GM08714 (cell line): ENCODE results near the gene OR2F1.

Experiments
- H3K4me3 ChIP-seq: fragments of 200-500 bp; sonication (Bioruptor generic); 2 replicates; pipeline ENCODE4 v1.5.1; 2014; ENCODE audit warnings: mild to moderate bottlenecking, low read length, inconsistent platforms
- ZNF274 ChIP-seq: IDR thresholded peaks from 2 replicates; pipeline ENCODE4 v1.6.1; 2012; ENCODE audit warnings: mild to moderate bottlenecking, low read depth, low read length

OR2F1 gene

GRCh38 chr7:143978585-143978984 lies 23.9 kb downstream of the OR2F1 start:
- H3K4me3 ChIP-seq: no peak overlapping the region
- no peak for TF ChIP-seq ZNF274

- no peak for TF ChIP-seq ZNF274
- H3K4me3 ChIP-seq: no peak overlapping the region
These were observed 24.7 kb downstream of the OR2F1 start for GRCh38 chr7:143979359-143979758.

- no peak overlapping the region for H3K4me3 ChIP-seq
- TF ChIP-seq ZNF274: no peak
These were observed 25.4 kb downstream of the OR2F1 start for GRCh38 chr7:143979998-143980397.

- TF ChIP-seq ZNF274: no peak
These were observed 26.3 kb downstream of the OR2F1 start for GRCh38 chr7:143980746-143981510.

GRCh38 chr7:143983960-143984359 lies 29.3 kb downstream of the OR2F1 start:
- TF ChIP-seq ZNF274: no peak
- no peak overlapping the region for H3K4me3 ChIP-seq

More at GRCh38 chr7:143980746-143981510, 26.3 kb downstream of the OR2F1 start:
- no peak overlapping the region for H3K4me3 ChIP-seq

- no peak for TF ChIP-seq ZNF274
- H3K4me3 ChIP-seq: no peak overlapping the region
These were observed 32.9 kb downstream of the OR2F1 start for GRCh38 chr7:143987513-143987912.

GRCh38 chr7:143988976-143989745 lies 34.5 kb downstream of the OR2F1 start:
- no peak for TF ChIP-seq ZNF274
- H3K4me3 ChIP-seq: no peak overlapping the region

- no peak for TF ChIP-seq ZNF274
- H3K4me3 ChIP-seq: no peak overlapping the region
These were observed 38.0 kb downstream of the OR2F1 start for GRCh38 chr7:143992670-143993069.

GRCh38 chr7:143993924-143994323 lies 39.3 kb downstream of the OR2F1 start:
- no peak for TF ChIP-seq ZNF274
- no peak overlapping the region for H3K4me3 ChIP-seq

- no peak for TF ChIP-seq ZNF274
- no peak within 1 kb of the TSS for H3K4me3 ChIP-seq
These were observed 45.4 kb downstream of the OR2F1 start, which contains the start of gene OR6B1 for GRCh38 chr7:144000020-144000419. Gene OR6B1 (plus strand): TSS chr7:144000320. CDS start chr7:144003997, 3,677 bp downstream.

- H3K4me3 ChIP-seq: no peak overlapping the region
- no peak for TF ChIP-seq ZNF274
These were observed 46.9 kb downstream of the OR2F1 start for GRCh38 chr7:144001543-144001942.

- TF ChIP-seq ZNF274: no peak
- H3K4me3 ChIP-seq: no peak overlapping the region
These were observed 50.1 kb downstream of the OR2F1 start for GRCh38 chr7:144004703-144005102.

- H3K4me3 ChIP-seq: no peak overlapping the region
- TF ChIP-seq ZNF274: no peak
These were observed 51.5 kb downstream of the OR2F1 start for GRCh38 chr7:144006029-144006691.

GRCh38 chr7:144006692-144007042 lies 52.0 kb downstream of the OR2F1 start:
- H3K4me3 ChIP-seq: no peak overlapping the region
- no peak for TF ChIP-seq ZNF274
